NCI-H2196 (cell line): Measurements from ENCODE around the gene VWF.
A peak's percentile ranks its signal among the peaks of the same experiment; 100 is the strongest.
"Not testable (repeated sequence)": the region's sequence is repeated elsewhere in the genome, so short reads cannot be mapped to it uniquely, and the experiment has no call there.

ENCODE experiments used
- DNase-seq: peaks from one replicate; lab custom pipeline; 2025; ENCODE audit not compliant: unreplicated experiment; lab: John Stamatoyannopoulos, UW

VWF gene

DNA sequence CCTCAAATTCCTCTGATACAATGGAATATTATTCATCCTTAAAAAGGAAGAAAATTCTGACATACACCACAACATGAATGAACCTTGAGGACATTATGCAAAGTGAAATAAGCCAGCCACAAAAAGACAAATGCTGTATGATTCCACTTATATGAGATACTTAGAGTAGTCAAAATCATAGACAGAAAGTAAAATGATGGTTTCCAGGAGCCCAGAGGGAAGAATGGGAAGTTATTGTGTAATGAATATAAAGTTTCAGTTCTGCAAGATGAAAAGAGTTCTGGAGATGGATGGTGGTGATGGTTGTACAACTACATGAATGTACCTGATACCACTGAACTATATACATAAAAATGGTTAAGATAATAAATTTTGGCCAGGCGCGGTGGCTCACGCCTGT, 18.3 kb downstream of the VWF start:
- DNase-seq: no peak

DNA sequence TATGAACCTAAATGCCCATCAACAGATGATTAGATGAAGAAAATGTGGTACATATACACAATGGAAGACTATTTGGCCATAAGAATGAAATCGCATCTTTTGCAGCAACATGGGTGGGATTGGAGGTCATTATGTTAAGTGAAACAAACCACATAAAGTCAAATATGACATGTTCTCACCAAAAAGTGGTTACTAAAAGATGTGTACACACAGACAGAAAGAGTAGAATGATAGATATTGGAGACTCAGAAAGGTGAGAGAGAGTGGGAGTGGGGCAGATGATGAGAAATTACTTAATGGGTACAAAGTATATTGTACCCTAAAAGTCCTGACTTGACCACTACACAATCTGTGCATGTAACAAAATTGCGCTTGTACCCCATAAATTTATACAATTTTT, 19.6 kb downstream of the VWF start:
- no peak for DNase-seq

- no peak for DNase-seq
Measured at GRCh38 chr12:6104027-6104426, 20.4 kb downstream of the VWF start.

DNA sequence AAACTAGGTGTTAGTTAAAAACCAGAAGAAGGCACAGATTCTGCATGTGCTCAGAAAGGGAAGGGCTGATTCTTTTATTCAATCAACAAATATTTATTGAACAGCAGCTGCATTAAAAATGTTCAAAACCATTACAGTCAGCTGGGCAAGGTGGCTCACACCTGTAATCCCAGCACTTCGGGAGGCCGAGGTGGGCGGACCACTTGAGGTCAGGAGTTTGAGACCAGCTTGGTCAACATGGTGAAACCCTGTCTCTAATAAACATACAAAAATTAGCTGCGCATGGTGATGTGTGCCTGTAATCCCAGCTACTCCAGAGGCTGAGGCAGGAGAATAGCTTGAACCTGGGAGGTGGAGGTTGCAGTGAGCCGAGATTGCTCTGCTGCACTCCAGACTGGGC, 22.4 kb downstream of the VWF start:
- DNase-seq: not testable (repeated sequence)

GRCh38 chr12:6099316-6099715, 25.2 kb downstream of the VWF start:
- DNase-seq: no peak

- no peak for DNase-seq
Measured at GRCh38 chr12:6097411-6097810, 27.1 kb downstream of the VWF start.

- DNase-seq: no peak
Measured at GRCh38 chr12:6096527-6096926, 27.9 kb downstream of the VWF start.

- DNase-seq: no peak
Measured at GRCh38 chr12:6095269-6095668, 29.2 kb downstream of the VWF start.

DNA sequence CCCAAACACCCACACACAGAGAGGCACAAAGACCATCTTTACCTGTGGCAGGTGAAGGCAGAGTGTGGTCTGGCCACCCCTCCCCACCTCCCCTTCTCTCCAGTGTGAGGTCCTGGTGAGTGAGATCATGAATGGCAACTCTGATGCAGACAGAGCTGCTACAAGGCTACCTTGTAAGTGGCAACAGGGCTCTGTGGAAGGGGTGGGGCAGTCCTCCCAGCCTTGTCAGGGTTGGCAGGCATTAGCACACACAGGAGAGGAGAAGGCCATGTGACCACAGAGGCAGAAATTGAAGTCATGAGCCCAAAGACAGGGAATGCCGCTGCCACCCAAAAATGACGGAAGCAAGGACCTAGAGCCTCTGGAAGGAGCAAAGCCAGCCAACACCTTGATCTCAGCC, 30.7 kb downstream of the VWF start:
- peak; percentile 9 for DNase-seq

GRCh38 chr12:6092784-6093722, 31.4 kb downstream of the VWF start:
- DNase-seq: peak; percentile 28

DNA sequence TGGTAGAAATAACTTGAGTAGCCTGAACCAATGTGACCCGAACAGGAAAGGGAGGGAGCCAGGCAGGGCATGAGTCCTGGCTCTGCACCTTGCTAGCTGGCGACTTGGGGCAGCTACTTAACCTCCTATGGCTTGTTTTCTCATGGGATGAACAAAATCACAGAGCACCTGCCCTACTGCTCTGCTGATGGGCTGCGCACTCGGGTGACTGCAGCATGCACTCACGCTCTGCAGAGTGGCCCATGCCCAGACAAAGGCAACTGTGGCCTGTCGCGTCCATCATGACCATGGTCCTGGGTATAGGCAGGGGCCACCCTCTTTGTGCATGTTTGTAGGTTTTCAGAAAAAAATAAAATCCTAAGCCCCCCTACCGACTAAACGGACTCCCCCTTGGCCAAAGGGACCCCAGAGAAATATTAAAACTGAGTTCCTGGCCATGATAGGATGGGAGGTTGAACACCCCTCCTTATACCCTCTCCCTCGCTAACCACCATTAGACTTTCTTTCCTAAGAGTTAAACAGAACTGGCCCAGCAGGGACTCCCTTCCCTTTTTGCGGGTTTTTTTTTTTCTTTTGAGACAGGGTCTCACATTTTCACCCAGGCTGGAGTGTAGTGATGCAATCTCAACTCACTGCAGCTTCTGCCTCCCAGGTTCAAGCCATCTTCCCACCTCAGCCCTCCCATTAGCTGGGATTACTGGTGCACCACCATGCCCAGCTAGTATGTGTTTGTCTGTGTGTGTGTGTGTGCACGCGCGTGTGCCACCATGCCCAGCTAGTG, 32.5 kb downstream of the VWF start:
- DNase-seq: no peak

GRCh38 chr12:6090803-6091202, 33.7 kb downstream of the VWF start:
- DNase-seq: no peak

DNA sequence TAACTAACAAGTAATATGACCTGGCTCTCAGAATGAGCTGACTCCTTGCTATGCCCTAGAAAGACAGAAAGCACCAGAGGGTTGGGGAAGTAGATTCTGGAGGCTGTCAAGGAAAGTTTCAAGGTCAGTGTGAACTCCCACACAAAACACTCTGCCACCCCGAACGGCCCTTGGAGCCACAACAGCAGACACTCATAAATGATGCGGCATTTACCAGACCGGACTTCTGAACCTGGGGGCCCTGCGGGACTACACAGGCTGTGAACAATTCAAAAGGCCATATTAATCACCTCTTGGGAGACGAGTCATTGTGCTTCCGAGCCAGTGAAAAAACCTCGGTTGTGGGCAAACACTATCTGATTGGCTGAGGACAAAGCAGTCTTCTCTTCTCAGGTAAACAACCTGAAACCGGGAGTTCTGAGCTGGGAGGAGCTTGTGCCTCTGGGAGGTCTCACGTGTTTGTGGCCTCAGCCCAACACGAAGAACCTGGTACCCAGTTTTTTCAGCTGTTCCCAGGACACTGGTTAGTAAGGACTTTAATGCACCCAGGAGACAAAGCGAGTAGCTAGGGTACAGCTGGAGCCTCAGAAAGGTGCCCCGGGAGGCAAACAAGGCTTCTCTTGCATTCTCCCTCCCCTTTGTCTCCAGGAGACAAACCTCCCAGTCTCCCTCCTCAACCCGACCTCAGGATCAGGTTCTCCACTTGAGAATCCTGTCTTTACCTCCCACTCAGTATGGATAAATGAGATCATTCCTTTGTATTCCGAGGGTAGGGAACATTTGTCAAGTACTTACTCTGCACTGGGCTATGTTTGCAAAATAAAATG, 35.3 kb downstream of the VWF start:
- DNase-seq: peak; percentile 63

DNA sequence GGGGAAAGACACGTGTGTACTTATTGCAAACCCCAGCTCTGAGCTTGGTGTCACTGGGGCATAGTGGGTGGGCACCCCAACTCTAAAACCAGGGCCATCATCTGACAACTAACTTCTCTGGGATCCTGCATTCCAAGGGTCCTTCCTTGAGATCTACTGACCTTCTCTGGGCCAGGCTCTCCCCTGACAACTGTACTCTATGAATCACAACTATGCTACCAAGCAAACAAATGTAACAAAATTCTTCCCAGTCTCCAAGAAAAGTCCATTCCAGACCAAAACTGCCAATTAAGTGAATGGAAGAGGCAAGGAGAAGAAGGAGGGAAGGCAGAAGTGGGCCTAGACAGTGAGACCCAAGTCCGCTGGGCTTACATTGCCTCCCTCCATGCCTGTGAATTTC, 38.2 kb downstream of the VWF start:
- DNase-seq: no peak

DNA sequence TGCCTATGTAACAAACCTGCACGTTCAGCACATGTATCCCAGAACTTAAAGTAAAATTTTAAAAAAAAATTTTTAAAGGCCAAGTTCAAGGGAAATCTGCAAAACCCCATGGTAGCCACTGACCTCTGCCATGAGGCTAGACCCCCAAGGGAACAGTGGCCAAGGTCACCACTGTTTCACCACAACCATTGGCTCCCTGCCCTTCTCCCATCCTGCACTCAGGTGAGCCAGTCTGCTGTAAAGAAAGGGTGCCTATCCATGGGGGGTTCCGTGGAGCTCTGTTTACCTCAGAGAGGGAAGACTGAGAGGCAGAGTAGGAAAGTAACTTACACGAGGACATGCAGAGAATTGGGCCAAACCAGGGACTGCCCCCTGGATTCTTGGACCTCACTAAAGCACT, 38.6 kb downstream of the VWF start:
- DNase-seq: no peak

- no peak for DNase-seq
Measured at GRCh38 chr12:6084969-6085450, 39.5 kb downstream of the VWF start.

DNA sequence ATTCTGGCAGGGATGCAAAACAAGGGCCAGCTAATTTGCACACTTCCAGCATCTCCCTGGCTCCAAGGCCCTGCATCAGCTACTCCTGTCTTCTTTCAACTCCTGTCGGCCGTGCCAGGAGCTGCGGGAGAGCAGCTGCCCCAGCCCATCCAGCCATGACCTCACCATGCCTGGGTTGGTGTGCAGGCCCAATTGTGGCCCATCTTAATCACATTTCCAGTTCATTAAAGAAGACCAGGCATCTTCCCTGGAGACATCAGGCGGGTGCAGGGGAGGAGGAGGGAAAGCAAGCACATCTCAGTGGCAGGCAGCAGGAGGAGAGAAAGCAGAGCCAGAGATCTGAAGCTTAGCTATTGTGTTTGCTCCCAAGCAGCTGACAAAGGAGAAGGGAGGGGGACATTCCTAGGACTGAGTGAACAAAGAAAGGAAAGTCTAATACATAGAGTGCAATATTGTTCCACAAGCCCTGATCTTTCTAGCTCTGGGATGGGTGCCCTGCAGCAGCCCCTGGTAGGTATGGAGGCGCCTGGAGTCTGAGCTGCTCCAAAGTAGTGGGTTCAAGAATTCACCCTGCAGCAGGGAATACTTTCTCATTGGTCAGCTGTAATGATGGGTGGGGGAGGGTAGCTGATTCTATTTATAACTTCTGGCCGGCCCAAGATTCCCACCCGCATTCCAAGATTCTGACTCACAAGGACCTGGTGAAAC, 40.1 kb downstream of the VWF start:
- DNase-seq: no peak

GRCh38 chr12:6083601-6084000, 40.9 kb downstream of the VWF start:
- no peak for DNase-seq

GRCh38 chr12:6082613-6083012, 41.9 kb downstream of the VWF start:
- no peak for DNase-seq
